Skeletal muscle satellite cell (primary cell): ENCODE data around the gene LCLAT1.

Experiments
- H3K27me3 ChIP-seq: 2 replicates; pipeline ENCODE4 v1.7.0; 2013; ENCODE audit warnings: low read length; ENCODE audit not compliant: control insufficient read depth, insufficient read depth
- H3K36me3 ChIP-seq: 2 replicates; pipeline ENCODE4 v1.7.0; 2013; ENCODE audit warnings: mild to moderate bottlenecking, control low read depth, low read length; ENCODE audit not compliant: insufficient read depth
- H3K4me1 ChIP-seq: 2 replicates; pipeline ENCODE4 v1.7.0; 2013; ENCODE audit warnings: low read length; ENCODE audit not compliant: control insufficient read depth, insufficient read depth
- H3K4me2 ChIP-seq: 2 replicates; pipeline ENCODE4 v1.7.0; 2013; ENCODE audit warnings: mild to moderate bottlenecking, low read length
- H3K4me3 ChIP-seq: 2 replicates; pipeline ENCODE4 v1.7.0; 2013; ENCODE audit warnings: low read length
- H3K9ac ChIP-seq: 2 replicates; pipeline ENCODE4 v1.7.0; 2013; ENCODE audit warnings: mild to moderate bottlenecking, low read depth, low read length, moderate library complexity
- H3K9me3 ChIP-seq: replicated peaks from 2 replicates; pipeline ENCODE4 v1.7.0; 2013; ENCODE audit warnings: mild to moderate bottlenecking, control low read depth, low read length

LCLAT1 gene

DNA sequence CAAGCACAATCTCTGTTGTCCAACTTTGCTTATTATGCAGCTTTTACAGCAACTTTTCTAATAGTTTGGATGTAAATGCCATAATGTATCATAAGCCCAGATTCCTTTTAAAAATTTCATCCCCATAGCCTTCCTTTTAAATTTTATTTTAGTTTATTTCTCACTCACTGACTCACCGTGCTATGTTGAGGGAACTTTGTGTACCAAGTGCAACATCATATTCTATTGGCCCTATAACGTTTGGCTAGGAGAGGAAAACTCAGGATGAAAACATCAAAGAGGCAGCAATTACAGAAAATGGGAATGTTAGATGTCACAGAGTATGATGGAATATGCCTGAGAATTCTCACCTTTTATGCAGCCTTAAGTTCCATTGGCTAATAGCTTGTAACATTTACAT, 135.5 kb downstream of the LCLAT1 start:
- H3K9me3 ChIP-seq, result no peaks in the 10 kb centered on the region
- H3K36me3 ChIP-seq, result no peaks in the 10 kb centered on the region
- H3K27me3 ChIP-seq, result no peaks in the 10 kb centered on the region
- H3K4me3 ChIP-seq, result no peak overlapping the region
- peaks cover 10% of the 10 kb centered on the region for H3K4me1 ChIP-seq
- no peak overlapping the region for H3K4me2 ChIP-seq
- H3K9ac ChIP-seq, result no peak overlapping the region

- H3K9me3 ChIP-seq, result no peaks in the 10 kb centered on the region
- no peak overlapping the region for H3K4me2 ChIP-seq
- H3K36me3 ChIP-seq, result no peaks in the 10 kb centered on the region
- H3K4me1 ChIP-seq, result peaks cover 10% of the 10 kb centered on the region
- H3K27me3 ChIP-seq, result no peaks in the 10 kb centered on the region
- no peak overlapping the region for H3K4me3 ChIP-seq
- no peak overlapping the region for H3K9ac ChIP-seq
Measured at GRCh38 chr2:30583204-30583749, 136.2 kb downstream of the LCLAT1 start.

DNA sequence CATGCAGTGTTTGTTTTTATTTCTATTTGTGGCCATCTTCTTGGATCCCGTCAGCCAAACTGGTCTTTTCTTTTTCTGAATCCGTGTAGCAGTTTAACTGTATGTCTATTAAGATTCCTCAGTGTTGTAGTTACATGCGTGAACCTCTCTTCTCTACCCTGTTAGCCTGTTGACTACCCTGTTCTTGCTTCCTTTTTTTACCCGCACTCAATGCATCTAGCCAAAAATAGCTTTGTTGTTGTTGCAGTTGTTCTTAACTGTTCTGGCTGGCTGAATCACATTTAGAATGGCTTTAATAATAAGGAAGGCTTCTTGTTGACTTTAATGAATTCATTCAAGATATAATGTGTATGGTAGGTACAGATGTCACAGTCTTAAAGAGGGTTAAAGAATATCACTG, 137.1 kb downstream of the LCLAT1 start:
- Histone ChIP-seq H3K9me3 (no peaks in the 10 kb centered on the region), H3K4me2 (no peak overlapping the region), H3K9ac (no peak overlapping the region), H3K4me1 (peaks cover 14% of the 10 kb centered on the region), H3K36me3 (no peaks in the 10 kb centered on the region), H3K4me3 (no peak overlapping the region), H3K27me3 (no peaks in the 10 kb centered on the region)

GRCh38 chr2:30588994-30589393, 141.9 kb downstream of the LCLAT1 start:
- Histone ChIP-seq H3K4me2 (no peak overlapping the region), H3K9ac (no peak overlapping the region), H3K4me1 (peaks cover 8% of the 10 kb centered on the region), H3K4me3 (no peak overlapping the region), H3K36me3 (no peaks in the 10 kb centered on the region), H3K9me3 (no peaks in the 10 kb centered on the region), H3K27me3 (no peaks in the 10 kb centered on the region)

DNA sequence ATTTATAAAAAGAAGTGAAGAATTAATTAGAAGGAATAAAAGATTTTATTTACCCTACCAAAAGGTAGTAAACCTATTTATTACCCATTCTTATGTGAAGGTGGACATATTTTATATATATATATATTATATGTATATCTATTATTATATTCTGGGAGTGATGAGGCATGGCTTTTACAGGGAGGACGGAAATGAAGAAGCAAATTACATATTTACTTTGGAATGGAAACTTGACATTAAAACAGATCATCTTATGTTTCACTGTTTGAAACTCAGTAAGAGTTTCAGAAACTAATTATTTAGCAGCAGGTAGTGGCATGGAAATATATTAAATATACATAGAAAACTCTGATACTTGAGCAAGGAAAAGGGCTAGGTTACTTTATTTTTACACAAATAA, 143.4 kb downstream of the LCLAT1 start:
- Histone ChIP-seq H3K9me3 (no peaks in the 10 kb centered on the region), H3K4me3 (no peak overlapping the region), H3K9ac (no peak overlapping the region), H3K36me3 (no peaks in the 10 kb centered on the region), H3K27me3 (no peaks in the 10 kb centered on the region), H3K4me2 (no peak overlapping the region), H3K4me1 (peaks cover 7% of the 10 kb centered on the region)

DNA sequence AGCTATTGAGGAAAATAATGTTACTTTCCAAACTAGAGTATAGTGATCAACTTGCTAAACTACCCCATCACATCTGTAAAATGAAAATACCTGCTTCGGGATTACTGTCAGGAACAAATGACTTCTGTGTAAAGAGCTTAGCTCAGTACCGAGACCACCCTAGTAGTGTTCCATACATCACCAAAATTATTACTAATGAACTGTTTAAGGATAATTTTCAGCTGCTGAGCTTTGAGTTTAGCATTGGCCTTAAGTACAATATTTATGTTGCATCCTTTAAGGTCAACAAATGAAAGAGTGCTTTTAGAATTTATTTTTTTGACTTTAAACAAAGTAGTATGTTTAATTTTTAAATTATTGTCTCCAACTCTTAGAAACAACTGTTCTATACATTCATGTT, 144.1 kb downstream of the LCLAT1 start:
- Histone ChIP-seq H3K36me3 (no peaks in the 10 kb centered on the region), H3K4me3 (no peak overlapping the region), H3K27me3 (no peaks in the 10 kb centered on the region), H3K9me3 (no peaks in the 10 kb centered on the region), H3K9ac (no peak overlapping the region), H3K4me1 (peaks cover 7% of the 10 kb centered on the region), H3K4me2 (no peak overlapping the region)

DNA sequence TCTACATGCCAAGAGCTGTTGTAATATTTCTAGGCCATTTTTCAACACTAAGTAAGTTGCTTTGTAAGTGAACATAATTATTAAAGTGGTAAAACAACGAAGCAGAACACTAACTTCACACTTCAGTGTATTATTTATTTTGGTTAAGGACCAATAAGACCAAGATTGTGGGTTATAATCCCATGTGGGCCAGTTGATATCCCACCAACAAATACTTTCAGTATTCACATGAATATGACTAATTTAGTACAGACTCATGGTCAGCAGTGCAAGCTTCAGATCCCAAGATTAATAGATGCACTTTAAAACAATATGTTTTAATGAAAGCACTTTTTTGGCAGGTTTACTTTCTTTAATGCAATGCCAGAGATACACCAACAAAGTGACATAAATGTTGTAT, 154.3 kb downstream of the LCLAT1 start:
- no peak overlapping the region for H3K4me3 ChIP-seq
- H3K9me3 ChIP-seq, result no peaks in the 10 kb centered on the region
- no peaks in the 10 kb centered on the region for H3K36me3 ChIP-seq
- no peaks in the 10 kb centered on the region for H3K4me1 ChIP-seq
- H3K27me3 ChIP-seq, result no peaks in the 10 kb centered on the region
- no peak overlapping the region for H3K9ac ChIP-seq
- H3K4me2 ChIP-seq, result no peak overlapping the region

GRCh38 chr2:30605197-30605596, 158.2 kb downstream of the LCLAT1 start:
- Histone ChIP-seq H3K4me2 (no peak overlapping the region), H3K36me3 (no peaks in the 10 kb centered on the region), H3K9me3 (no peaks in the 10 kb centered on the region), H3K9ac (no peak overlapping the region), H3K4me1 (no peaks in the 10 kb centered on the region), H3K27me3 (no peaks in the 10 kb centered on the region), H3K4me3 (no peak overlapping the region)

DNA sequence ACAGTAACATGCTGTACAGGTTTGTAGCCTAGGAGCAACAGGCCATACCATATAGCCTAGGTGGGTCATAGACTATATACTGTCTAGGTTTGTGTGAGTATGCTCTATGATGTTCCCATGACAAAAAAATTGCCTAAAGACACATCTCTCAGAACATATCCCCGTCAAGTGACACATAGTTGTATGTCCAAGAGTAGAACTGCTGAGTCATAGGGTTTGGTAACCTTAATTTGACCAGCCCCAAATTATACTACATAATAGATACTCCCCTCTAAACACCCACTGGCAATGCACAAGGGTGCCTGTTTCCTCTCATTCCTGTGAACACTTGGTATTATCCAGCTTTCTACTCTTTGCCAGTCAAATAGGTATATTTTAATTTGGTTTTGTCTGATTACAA, 161.6 kb downstream of the LCLAT1 start:
- H3K27me3 ChIP-seq, result no peaks in the 10 kb centered on the region
- no peak overlapping the region for H3K9ac ChIP-seq
- peaks cover 3% of the 10 kb centered on the region for H3K4me1 ChIP-seq
- H3K9me3 ChIP-seq, result no peaks in the 10 kb centered on the region
- no peaks in the 10 kb centered on the region for H3K36me3 ChIP-seq
- no peak overlapping the region for H3K4me2 ChIP-seq
- H3K4me3 ChIP-seq, result no peak overlapping the region

DNA sequence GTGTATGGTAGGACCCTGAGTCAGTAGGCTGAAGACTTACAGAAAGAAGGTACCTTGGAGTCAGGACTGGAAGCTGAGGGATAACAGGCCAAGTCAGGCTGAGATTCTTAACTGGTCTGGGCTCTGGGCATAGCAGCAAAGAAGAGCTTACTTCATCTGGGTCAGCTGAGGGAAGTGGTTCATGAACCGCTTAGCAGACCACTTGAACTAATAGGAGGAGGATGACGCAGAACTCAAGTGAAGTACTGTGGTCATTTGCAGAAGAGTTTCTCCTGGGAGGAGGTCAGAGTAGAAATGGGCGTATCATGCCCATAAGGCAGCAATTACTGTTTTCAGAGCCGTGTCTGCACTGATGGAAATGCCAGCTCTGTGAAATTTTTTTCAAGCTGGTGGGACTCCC, 164.5 kb downstream of the LCLAT1 start:
- H3K4me1 ChIP-seq, result peaks cover 3% of the 10 kb centered on the region
- H3K4me2 ChIP-seq, result no peak overlapping the region
- no peaks in the 10 kb centered on the region for H3K9me3 ChIP-seq
- no peaks in the 10 kb centered on the region for H3K36me3 ChIP-seq
- no peaks in the 10 kb centered on the region for H3K27me3 ChIP-seq
- H3K9ac ChIP-seq, result no peak overlapping the region
- H3K4me3 ChIP-seq, result no peak overlapping the region

- Histone ChIP-seq H3K9me3 (no peaks in the 10 kb centered on the region), H3K4me1 (peaks cover 3% of the 10 kb centered on the region), H3K36me3 (no peaks in the 10 kb centered on the region), H3K4me3 (no peak overlapping the region), H3K4me2 (no peak overlapping the region), H3K27me3 (no peaks in the 10 kb centered on the region), H3K9ac (no peak overlapping the region)
Measured at GRCh38 chr2:30612371-30612770, 165.3 kb downstream of the LCLAT1 start.

DNA sequence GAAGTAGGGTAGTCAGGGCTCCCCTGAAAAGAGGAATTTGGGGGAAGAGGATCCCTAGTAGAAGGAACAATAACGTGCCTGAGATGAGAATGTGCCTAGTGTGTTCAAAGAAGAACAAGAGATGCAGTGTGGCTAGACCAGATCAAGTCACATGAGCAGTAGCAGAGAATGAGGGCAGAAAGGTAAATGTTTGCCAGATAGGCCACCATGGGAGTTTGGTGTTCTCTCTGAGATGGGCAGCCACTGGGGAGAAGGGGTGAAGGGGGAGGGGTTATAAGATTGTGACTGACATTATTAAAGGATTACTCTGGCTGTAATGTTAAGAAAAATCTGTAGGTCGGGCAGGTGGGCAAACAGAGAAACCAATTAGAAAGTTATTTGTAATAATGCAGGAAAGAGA, 166.0 kb downstream of the LCLAT1 start:
- Histone ChIP-seq H3K27me3 (no peaks in the 10 kb centered on the region), H3K9me3 (no peaks in the 10 kb centered on the region), H3K4me1 (peaks cover 3% of the 10 kb centered on the region), H3K9ac (no peak overlapping the region), H3K36me3 (no peaks in the 10 kb centered on the region), H3K4me2 (no peak overlapping the region), H3K4me3 (no peak overlapping the region)
